Liver (tissue), 9 donors: Measurements from ENCODE around the gene SLC51B. TPM values are rescaled to one million over a fixed set of nuclear protein-coding genes. Genes with fewer than 3 reads are reported as not detected.

Source experiments
- DNase-seq: peaks from one replicate; pipeline ENCODE4 v3.0.0-alpha.2; 2017; ENCODE audit warnings: low spot score
- H3K27ac ChIP-seq, 2 donors: one replicate each; pipeline ENCODE4 v1.7.0; 2013; ENCODE audit warnings: inconsistent platforms in 2 of 2, low read length in 2 of 2, control low read depth in 1 of 2, low read depth in 1 of 2, mild to moderate bottlenecking in 1 of 2
- H3K27me3 ChIP-seq, 4 donors: one replicate each; pipeline versions ENCODE4 v1.6.1 to v1.7.0; 2013; ENCODE audit warnings: low read length in 3 of 4, inconsistent platforms in 1 of 4, mild to moderate bottlenecking in 1 of 4, moderate library complexity in 1 of 4; ENCODE audit not compliant: control insufficient read depth in 4 of 4, insufficient read depth in 4 of 4
- H3K36me3 ChIP-seq, 4 donors: one replicate each; pipeline versions ENCODE4 v1.6.1 to v1.7.0; 2013; ENCODE audit warnings: low read length in 3 of 4, mild to moderate bottlenecking in 3 of 4, low read depth in 1 of 4, moderate library complexity in 1 of 4; ENCODE audit not compliant: control insufficient read depth in 4 of 4, insufficient read depth in 3 of 4
- H3K4me1 ChIP-seq, 4 donors: one replicate each; pipeline versions ENCODE4 v1.6.1 to v1.7.0; 2013; ENCODE audit warnings: low read length in 3 of 4, mild to moderate bottlenecking in 3 of 4, moderate library complexity in 1 of 4; ENCODE audit not compliant: control insufficient read depth in 4 of 4, insufficient read depth in 4 of 4
- H3K4me3 ChIP-seq, 3 donors: one replicate each; pipeline versions ENCODE4 v1.6.1 to v1.7.0; 2013; ENCODE audit warnings: low read length in 3 of 3, control low read depth in 1 of 3, low read depth in 1 of 3, mild to moderate bottlenecking in 1 of 3
- H3K9ac ChIP-seq, 2 donors: one replicate each; pipeline ENCODE4 v1.7.0; 2013; ENCODE audit warnings: low read length in 2 of 2, mild to moderate bottlenecking in 2 of 2, moderate library complexity in 2 of 2, control low read depth in 1 of 2, low read depth in 1 of 2
- H3K9me3 ChIP-seq, 4 donors: one replicate each; pipeline versions ENCODE4 v1.6.1 to v1.7.0; 2013; ENCODE audit warnings: low read length in 3 of 4; ENCODE audit not compliant: control insufficient read depth in 4 of 4
- EGR1 ChIP-seq, 2 donors: IDR thresholded peaks; 2 replicates each; pipeline ENCODE4 v1.6.1; 2016 to 2018; ENCODE audit warnings: antibody characterized with exemption in 2 of 2, low read depth in 2 of 2
- FOXA1 ChIP-seq: IDR thresholded peaks from 2 replicates; pipeline ENCODE4 v1.6.1; 2016; ENCODE audit warnings: antibody characterized with exemption
- GABPA ChIP-seq, 2 donors: IDR thresholded peaks in 1 of 2; conservative IDR thresholded peaks in 1 of 2; 2 replicates each; pipeline ENCODE4 v1.6.1; 2016; ENCODE audit warnings: antibody characterized with exemption in 2 of 2, mild to moderate bottlenecking in 1 of 2, moderate library complexity in 1 of 2
- HNF4A ChIP-seq, 2 donors: conservative IDR thresholded peaks; 2 replicates each; pipeline ENCODE4 v1.6.1; 2016; ENCODE audit warnings: antibody characterized with exemption in 2 of 2, mild to moderate bottlenecking in 2 of 2
- HNF4G ChIP-seq: IDR thresholded peaks from 2 replicates; pipeline ENCODE4 v1.6.1; 2016; ENCODE audit warnings: antibody characterized with exemption
- RAD21 ChIP-seq, 2 donors: IDR thresholded peaks; 2 replicates each; pipeline ENCODE4 v1.6.1; 2016; ENCODE audit warnings: antibody characterized with exemption in 2 of 2, mild to moderate bottlenecking in 2 of 2
- RXRA ChIP-seq, 2 donors: IDR thresholded peaks; 2 replicates each; pipeline ENCODE4 v1.6.1; 2017 to 2018; ENCODE audit warnings: antibody characterized with exemption in 2 of 2, mild to moderate bottlenecking in 1 of 2
- SP1 ChIP-seq: IDR thresholded peaks from 2 replicates; pipeline ENCODE4 v1.6.1; 2018; ENCODE audit warnings: antibody characterized with exemption, mild to moderate bottlenecking
- YY1 ChIP-seq: IDR thresholded peaks from 2 replicates; pipeline ENCODE4 v1.6.1; 2016; ENCODE audit warnings: antibody characterized with exemption, mild to moderate bottlenecking
- WGBS: extraction: QIAGEN DNeasy Blood & Tissue Kit; methylation state at CpG from one replicate; pipeline ENCODE4 v1.1.7; 2013; 5-methylcytosine and 5-hydroxymethylcytosine counted together
- polyA plus RNA-seq, 2 donors: library from polyadenylated mRNA; stranded (reverse) in 1 of 2; unstranded in 1 of 2; fragments of 200-250 nt in 1 of 2; fragments of >200 nt in 1 of 2; fragmentation: Nextera tagmentation in 1 of 2; extraction: Ambion mirVana in 1 of 2; gene quantifications; one replicate each; pipeline versions ENCODE4 v1.2.1 to v1.2.3, GENCODE V29; 2013 to 2015
- total RNA-seq, 2 donors: library from RNA; depleted of rRNA; stranded (reverse); fragments of >200 nt; gene quantifications; one replicate each; pipeline ENCODE4 v1.2.3, GENCODE V29; 2014
- TF ChIP-seq, protein P1 (sequence below): IDR thresholded peaks from 2 replicates; pipeline ENCODE4 v1.6.1; 2016; ENCODE audit warnings: antibody characterized with exemption, mild to moderate bottlenecking
- TF ChIP-seq, protein P2 (sequence below): fragments of 150-350 bp; IDR thresholded peaks from 2 replicates; pipeline ENCODE4 v1.5.1; 2017; ENCODE audit warnings: improper control_type of control experiment, low read depth, low read length; ENCODE audit not compliant: missing input control
- donor health status: healthy.
- donor health status: healthy.
- donor health status: healthy.
- donor health status: healthy.
- donor health status: healthy.

The SLC51B gene
- total and polyA plus RNA-seq, 4 donors: 0.25 to 2.1 (median 1.1) TPM

DNA sequence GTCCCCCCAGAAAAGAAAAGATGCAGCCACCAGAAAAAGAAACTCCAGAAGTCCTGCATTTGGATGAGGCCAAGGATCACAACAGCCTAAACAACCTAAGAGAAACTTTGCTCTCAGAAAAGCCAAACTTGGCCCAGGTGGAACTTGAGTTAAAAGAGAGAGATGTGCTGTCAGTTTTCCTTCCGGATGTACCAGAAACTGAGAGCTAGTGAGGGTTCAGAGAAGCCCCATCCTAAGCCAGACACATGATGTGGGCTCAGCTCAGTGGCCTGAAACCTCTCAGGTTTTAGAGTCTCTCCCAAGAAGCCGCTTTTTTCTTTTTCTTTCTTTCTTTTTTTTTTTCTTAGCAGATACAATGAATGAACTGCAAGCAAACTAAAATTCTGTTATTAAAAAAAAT, 7.8 kb downstream of the SLC51B start (continued):
- TF ChIP-seq, protein P1, sequence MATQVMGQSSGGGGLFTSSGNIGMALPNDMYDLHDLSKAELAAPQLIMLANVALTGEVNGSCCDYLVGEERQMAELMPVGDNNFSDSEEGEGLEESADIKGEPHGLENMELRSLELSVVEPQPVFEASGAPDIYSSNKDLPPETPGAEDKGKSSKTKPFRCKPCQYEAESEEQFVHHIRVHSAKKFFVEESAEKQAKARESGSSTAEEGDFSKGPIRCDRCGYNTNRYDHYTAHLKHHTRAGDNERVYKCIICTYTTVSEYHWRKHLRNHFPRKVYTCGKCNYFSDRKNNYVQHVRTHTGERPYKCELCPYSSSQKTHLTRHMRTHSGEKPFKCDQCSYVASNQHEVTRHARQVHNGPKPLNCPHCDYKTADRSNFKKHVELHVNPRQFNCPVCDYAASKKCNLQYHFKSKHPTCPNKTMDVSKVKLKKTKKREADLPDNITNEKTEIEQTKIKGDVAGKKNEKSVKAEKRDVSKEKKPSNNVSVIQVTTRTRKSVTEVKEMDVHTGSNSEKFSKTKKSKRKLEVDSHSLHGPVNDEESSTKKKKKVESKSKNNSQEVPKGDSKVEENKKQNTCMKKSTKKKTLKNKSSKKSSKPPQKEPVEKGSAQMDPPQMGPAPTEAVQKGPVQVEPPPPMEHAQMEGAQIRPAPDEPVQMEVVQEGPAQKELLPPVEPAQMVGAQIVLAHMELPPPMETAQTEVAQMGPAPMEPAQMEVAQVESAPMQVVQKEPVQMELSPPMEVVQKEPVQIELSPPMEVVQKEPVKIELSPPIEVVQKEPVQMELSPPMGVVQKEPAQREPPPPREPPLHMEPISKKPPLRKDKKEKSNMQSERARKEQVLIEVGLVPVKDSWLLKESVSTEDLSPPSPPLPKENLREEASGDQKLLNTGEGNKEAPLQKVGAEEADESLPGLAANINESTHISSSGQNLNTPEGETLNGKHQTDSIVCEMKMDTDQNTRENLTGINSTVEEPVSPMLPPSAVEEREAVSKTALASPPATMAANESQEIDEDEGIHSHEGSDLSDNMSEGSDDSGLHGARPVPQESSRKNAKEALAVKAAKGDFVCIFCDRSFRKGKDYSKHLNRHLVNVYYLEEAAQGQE: no peak

DNA sequence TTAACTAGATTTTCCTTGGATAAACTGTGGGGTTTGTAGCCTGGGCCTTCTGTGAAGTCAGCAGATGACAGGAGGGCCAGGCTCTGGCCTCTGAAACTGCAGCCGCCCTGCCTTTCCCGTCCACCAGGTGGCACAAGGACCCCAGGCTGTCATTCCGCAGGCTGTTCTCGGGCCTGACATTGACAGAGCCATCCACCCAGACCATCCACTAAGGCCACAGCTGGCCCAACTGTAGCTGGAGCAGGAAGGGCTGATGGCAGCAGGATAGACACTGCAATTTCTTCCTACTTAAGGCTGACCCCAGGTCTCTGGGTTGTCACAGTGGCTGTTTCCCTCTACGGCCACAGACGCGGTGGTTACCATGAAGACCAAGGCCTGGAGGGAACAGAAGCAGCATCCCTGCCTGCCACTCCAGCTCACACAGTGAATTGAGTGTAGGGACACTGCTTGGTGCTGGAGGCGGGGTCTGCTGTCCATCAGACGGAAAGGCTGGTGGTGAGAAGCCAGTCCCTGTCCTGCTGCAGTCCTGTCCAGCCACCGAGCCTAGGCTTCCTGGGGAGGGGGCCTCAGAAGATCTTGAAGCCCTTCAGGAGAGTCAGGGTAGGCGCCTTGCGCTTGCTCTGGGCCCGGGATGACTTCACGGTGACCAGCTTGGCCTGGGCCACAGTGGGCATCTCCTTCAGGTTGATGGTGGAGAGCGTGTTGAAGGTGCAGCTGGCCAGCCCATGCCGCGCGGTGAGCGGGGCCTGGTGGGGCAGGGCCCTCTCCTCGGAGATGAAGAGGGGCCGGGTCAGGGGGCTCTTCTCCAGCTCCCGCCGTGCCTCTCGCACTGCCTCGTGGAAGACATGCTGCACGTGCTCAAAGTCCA, 9.4 kb downstream of the SLC51B start:
- peak; percentile 75 for DNase-seq
- TF ChIP-seq, protein P1: no peak
- TF ChIP-seq HNF4A (conservative IDR thresholded peaks at IDR 0.05): peak in 1 of 2 donors; percentile 17
- TF ChIP-seq RAD21 (IDR thresholded peaks at IDR 0.05): peak; percentile 99
- TF ChIP-seq, protein P2, sequence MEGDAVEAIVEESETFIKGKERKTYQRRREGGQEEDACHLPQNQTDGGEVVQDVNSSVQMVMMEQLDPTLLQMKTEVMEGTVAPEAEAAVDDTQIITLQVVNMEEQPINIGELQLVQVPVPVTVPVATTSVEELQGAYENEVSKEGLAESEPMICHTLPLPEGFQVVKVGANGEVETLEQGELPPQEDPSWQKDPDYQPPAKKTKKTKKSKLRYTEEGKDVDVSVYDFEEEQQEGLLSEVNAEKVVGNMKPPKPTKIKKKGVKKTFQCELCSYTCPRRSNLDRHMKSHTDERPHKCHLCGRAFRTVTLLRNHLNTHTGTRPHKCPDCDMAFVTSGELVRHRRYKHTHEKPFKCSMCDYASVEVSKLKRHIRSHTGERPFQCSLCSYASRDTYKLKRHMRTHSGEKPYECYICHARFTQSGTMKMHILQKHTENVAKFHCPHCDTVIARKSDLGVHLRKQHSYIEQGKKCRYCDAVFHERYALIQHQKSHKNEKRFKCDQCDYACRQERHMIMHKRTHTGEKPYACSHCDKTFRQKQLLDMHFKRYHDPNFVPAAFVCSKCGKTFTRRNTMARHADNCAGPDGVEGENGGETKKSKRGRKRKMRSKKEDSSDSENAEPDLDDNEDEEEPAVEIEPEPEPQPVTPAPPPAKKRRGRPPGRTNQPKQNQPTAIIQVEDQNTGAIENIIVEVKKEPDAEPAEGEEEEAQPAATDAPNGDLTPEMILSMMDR: peak; percentile 97
- peak in 1 of 2 donors; percentile 36 for TF ChIP-seq RXRA (IDR thresholded peaks at IDR 0.05)
- H3K36me3 ChIP-seq: no peaks in the 10 kb centered on the region
- peaks cover 0 to 11% (median 10%) of the 10 kb centered on the region in 4 donors for H3K4me1 ChIP-seq
- no peaks in the 10 kb centered on the region for H3K27me3 ChIP-seq
- no peaks in the 10 kb centered on the region for H3K9me3 ChIP-seq
- H3K4me3 ChIP-seq: no peak overlapping the region
- WGBS: 68% methylated on average over 26 of the region's 26 CpGs
- no peak overlapping the region for H3K27ac ChIP-seq
- H3K9ac ChIP-seq: peak overlapping the region in 1 of 2 donors; percentile 8

DNA sequence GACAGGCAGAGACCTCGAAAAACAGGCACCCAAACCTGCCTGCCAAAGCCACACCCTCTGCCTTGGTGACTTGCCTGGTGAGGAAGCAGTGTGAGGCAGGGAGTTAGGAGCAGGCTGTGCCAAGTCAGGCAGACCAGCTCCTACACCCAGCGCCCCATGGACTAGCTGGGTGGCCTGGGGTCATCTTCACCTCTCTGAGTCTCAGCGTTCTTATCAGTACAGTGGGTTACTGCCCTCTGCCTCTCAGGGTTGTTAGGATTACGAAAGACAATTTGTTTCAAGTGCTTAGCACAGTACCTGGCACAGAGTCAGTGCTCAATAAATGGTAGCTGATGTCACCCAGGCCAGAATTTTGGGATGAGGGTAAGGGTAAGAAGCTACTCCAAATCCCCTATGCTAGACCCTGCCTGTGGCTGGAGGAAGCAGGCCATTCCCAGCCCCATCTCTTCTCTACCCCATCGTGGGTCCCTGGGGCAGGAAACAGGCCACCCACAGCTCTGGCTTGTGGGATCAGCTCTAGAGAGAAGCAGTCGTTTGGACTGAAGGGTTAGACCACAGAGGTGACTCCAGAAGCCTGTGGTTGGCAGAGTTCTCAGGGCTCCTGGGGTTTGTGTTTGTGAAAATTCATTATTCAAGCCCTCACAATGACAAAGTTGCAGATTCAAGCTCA, 10.1 kb downstream of the SLC51B start:
- no peak for DNase-seq
- H3K4me1 ChIP-seq: peaks cover 0 to 11% (median 10%) of the 10 kb centered on the region in 4 donors
- peak overlapping the region in 1 of 2 donors; percentile 8 for H3K9ac ChIP-seq
- H3K27me3 ChIP-seq: no peaks in the 10 kb centered on the region
- no peaks in the 10 kb centered on the region for H3K9me3 ChIP-seq
- 26% methylated on average over 6 of the region's 6 CpGs for WGBS
- no peak overlapping the region for H3K4me3 ChIP-seq
- no peaks in the 10 kb centered on the region for H3K36me3 ChIP-seq
- H3K27ac ChIP-seq: no peak overlapping the region
- TF ChIP-seq YY1 (peak; percentile 58), FOXA1 (peak; percentile 24), HNF4G (no peak), SP1 (peak; percentile 86), RXRA (IDR thresholded peaks at IDR 0.05) (peak; percentile 98 to 99), EGR1 (IDR thresholded peaks at IDR 0.05; ENCODE audit: low read depth in 2 of 2) (peak in 1 of 2 donors; percentile 54), GABPA (IDR thresholded peaks at IDR 0.05 in 1 of 2, conservative IDR thresholded peaks at IDR 0.05 in 1 of 2) (no peak)
- TF ChIP-seq, protein P1: peak; percentile 53
